ENCODE measurements around the gene C9orf72.

The C9orf72 gene

GRCh38 chr9:27537756-27538155 lies 35.5 kb downstream of the C9orf72 start:
- DNase-seq = no peak

- DNase-seq = peak; percentile 60
These were observed 36.2 kb downstream of the C9orf72 start for GRCh38 chr9:27537027-27537435.

- DNase-seq = no peak
These were observed 37.1 kb downstream of the C9orf72 start for GRCh38 chr9:27536168-27536567.

GRCh38 chr9:27535701-27536118 lies 37.6 kb downstream of the C9orf72 start:
- peak; percentile 74 for DNase-seq

- no peak for DNase-seq
These were observed 38.5 kb downstream of the C9orf72 start for GRCh38 chr9:27534658-27535209.

- no peak for DNase-seq
These were observed 39.1 kb downstream of the C9orf72 start for GRCh38 chr9:27534131-27534530.

- no peak for DNase-seq
These were observed 40.0 kb downstream of the C9orf72 start for GRCh38 chr9:27533311-27533710.

GRCh38 chr9:27532046-27532445 lies 41.2 kb downstream of the C9orf72 start:
- no peak for DNase-seq

GRCh38 chr9:27530915-27531755 lies 42.1 kb downstream of the C9orf72 start:
- no peak for DNase-seq

GRCh38 chr9:27529316-27530278 lies 43.7 kb downstream of the C9orf72 start, which contains the start of gene MOB3B:
TSS of gene MOB3B (minus strand) at chr9:27529814. CDS start at chr9:27455550, 74,264 bp downstream.
- DNase-seq = peak; percentile 92

GRCh38 chr9:27528886-27529315 lies 44.4 kb downstream of the C9orf72 start:
- peak; percentile 85 for DNase-seq

- DNase-seq = peak; percentile 96
These were observed 45.0 kb downstream of the C9orf72 start for GRCh38 chr9:27528076-27528885.

- DNase-seq = no peak
These were observed 45.6 kb downstream of the C9orf72 start for GRCh38 chr9:27527702-27528075.

- DNase-seq = no peak
These were observed 49.0 kb downstream of the C9orf72 start, which contains the start of gene IFNK for GRCh38 chr9:27524236-27524635. TSS of gene IFNK (plus strand) at chr9:27524290. CDS start at chr9:27524337, 47 bp downstream.

GRCh38 chr9:27523141-27523540 lies 50.1 kb downstream of the C9orf72 start:
- DNase-seq = no peak

- DNase-seq = no peak
These were observed 52.3 kb downstream of the C9orf72 start for GRCh38 chr9:27520986-27521385.

- peak; percentile 77 for DNase-seq
These were observed 53.5 kb downstream of the C9orf72 start for GRCh38 chr9:27519466-27520465.

GRCh38 chr9:27518809-27519208 lies 54.5 kb downstream of the C9orf72 start:
- no peak for DNase-seq

GRCh38 chr9:27518006-27518405 lies 55.3 kb downstream of the C9orf72 start:
- no peak for DNase-seq

GRCh38 chr9:27514551-27514950 lies 58.7 kb downstream of the C9orf72 start:
- DNase-seq = no peak

GRCh38 chr9:27511771-27512170 lies 61.5 kb downstream of the C9orf72 start:
- DNase-seq = no peak

Measured in islet precursor cell (in vitro differentiated cells).